G401 (cell line): ENCODE data around the gene SERPINF2. TPM values are rescaled to one million over a fixed set of nuclear protein-coding genes. Genes with fewer than 3 reads are reported as not detected.
"Not testable (repeated sequence)": the region's sequence is repeated elsewhere in the genome, so short reads cannot be mapped to it uniquely, and the experiment has no call there.

Source experiments
- DNase-seq: peaks from one replicate; pipeline ENCODE4 v3.0.0-alpha.2; 2015; ENCODE audit warnings: low spot score
- in situ Hi-C: cut with HindIII; loops from 2 replicates; pipeline ENCODE4 v1.10.0; 2016; ENCODE audit warnings: low sequenced_read_pairs, mixed read lengths
- total RNA-seq: library from RNA; depleted of rRNA; stranded (reverse); fragments of >200 nt; shearing (Covaris generic); gene quantifications from 2 replicates; pipeline ENCODE4 v1.2.3, GENCODE V29; 2014

SERPINF2 gene
- total RNA-seq, 1 experiment from 2014 or later = 2.4 TPM

DNA sequence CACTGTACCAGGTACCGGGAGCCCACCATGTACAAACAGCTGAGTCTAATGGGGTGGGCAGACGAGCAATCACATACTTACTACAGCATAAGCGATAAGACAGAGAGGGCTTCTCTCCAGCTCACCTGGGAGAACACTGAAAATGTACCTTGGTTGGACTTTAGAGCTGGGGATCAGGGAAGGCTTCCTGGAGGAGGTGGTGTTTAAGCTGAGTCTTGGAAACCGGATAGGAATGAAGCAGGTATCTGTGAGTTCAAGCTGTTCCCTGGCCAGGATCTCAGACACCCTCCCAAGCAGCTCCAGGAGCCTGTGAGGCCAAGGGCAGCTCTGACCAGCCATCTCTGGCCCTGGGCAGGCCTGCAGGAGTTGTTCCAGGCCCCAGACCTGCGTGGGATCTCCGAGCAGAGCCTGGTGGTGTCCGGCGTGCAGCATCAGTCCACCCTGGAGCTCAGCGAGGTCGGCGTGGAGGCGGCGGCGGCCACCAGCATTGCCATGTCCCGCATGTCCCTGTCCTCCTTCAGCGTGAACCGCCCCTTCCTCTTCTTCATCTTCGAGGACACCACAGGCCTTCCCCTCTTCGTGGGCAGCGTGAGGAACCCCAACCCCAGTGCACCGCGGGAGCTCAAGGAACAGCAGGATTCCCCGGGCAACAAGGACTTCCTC is 11.2 kb downstream of the SERPINF2 start:
- in situ Hi-C loops = no loop called here
- DNase-seq = no peak

- DNase-seq = no peak
- in situ Hi-C loops = no loop called here
Observed at GRCh38 chr17:1754430-1755112, 11.9 kb downstream of the SERPINF2 start.

DNA sequence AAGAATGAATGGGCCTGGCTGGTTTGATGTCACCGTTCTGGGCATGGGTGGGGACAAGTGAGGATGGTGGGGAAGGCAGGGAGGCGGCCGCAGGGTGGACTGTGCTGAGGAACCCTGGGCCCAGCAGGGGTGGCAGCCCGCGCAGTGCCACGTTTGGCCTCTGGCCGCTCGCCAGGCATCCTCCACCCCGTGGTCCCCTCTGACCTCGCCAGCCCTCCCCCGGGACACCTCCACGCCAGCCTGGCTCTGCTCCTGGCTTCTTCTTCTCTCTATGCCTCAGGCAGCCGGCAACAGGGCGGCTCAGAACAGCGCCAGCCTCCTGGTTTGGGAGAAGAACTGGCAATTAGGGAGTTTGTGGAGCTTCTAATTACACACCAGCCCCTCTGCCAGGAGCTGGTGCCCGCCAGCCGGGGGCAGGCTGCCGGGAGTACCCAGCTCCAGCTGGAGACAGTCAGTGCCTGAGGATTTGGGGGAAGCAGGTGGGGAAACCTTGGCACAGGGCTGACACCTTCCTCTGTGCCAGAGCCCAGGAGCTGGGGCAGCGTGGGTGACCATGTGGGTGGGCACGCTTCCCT is 12.7 kb downstream of the SERPINF2 start:
- in situ Hi-C loops = no loop called here
- peak; percentile 36 for DNase-seq

DNA sequence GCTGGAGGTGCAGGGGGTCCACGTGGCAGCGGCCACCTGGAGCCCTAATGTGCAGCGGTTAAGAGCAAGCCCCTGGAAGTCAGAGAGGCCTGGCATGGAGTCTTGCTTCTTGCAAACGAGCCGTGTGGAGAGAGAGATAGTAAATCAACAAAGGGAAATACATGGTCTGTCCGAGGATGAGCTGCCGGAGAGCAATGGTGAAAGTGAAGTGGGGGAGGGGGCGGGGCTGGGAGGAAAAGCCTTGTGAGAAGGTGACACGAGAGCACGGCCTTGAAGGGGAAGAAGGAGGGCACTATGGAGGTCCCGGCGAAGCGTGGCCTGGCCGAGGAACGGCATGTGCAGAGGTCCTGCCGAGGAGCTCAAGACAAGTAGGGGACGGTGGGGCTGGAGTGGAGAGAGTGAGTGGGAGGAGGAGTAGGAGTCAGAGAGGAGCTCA is 13.2 kb downstream of the SERPINF2 start:
- peak; percentile 23 for DNase-seq
- in situ Hi-C loops = no loop called here

GRCh38 chr17:1758807-1759206 is 16.1 kb downstream of the SERPINF2 start:
- in situ Hi-C loops = no loop called here
- DNase-seq = no peak

- DNase-seq = no peak
- in situ Hi-C loops = no loop called here
Observed at GRCh38 chr17:1759529-1759928, 16.9 kb downstream of the SERPINF2 start.

GRCh38 chr17:1762233-1762900 is 19.7 kb downstream of the SERPINF2 start:
- in situ Hi-C loops = loop anchor here (5.0 kb wide), 1 partner anchor 45 kb away; no protein-coding TSS in a partner anchor
- no peak for DNase-seq

- in situ Hi-C loops = loop anchor here (5.0 kb wide), 1 partner anchor 46 kb away; no protein-coding TSS in a partner anchor
- DNase-seq = no peak
Observed at GRCh38 chr17:1762901-1763898, 20.5 kb downstream of the SERPINF2 start.

GRCh38 chr17:1764284-1764683 is 21.6 kb downstream of the SERPINF2 start:
- in situ Hi-C loops = loop anchor here (5.0 kb wide), 1 partner anchor 47 kb away; no protein-coding TSS in a partner anchor
- no peak for DNase-seq

- in situ Hi-C loops = loop anchor here (5.0 kb wide), 1 partner anchor 47 kb away; no protein-coding TSS in a partner anchor
Observed at GRCh38 chr17:1764705-1765104, 22.0 kb downstream of the SERPINF2 start.

DNA sequence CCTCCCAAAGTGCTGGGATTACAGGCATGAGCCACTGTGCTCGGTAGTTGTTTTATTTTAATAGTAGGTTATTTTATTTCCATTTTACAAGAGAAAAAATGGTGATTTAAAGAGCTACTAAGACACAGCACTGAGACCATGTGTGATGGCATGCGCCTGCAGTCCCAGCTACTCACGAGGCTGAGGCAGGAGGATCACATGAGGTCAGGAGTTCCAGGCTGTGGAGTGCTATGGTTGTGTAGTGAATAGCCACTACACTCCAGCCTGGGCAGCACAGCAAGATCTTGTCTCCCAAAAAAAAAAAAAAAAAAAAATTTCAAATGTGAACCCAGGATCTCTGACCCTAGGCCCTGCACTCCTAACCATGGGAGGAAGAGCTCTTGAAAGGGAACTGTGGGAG is 22.9 kb downstream of the SERPINF2 start:
- in situ Hi-C loops = no loop called here
- DNase-seq = no peak

More at GRCh38 chr17:1764705-1765104, 22.0 kb downstream of the SERPINF2 start:
- not testable (repeated sequence) for DNase-seq

DNA sequence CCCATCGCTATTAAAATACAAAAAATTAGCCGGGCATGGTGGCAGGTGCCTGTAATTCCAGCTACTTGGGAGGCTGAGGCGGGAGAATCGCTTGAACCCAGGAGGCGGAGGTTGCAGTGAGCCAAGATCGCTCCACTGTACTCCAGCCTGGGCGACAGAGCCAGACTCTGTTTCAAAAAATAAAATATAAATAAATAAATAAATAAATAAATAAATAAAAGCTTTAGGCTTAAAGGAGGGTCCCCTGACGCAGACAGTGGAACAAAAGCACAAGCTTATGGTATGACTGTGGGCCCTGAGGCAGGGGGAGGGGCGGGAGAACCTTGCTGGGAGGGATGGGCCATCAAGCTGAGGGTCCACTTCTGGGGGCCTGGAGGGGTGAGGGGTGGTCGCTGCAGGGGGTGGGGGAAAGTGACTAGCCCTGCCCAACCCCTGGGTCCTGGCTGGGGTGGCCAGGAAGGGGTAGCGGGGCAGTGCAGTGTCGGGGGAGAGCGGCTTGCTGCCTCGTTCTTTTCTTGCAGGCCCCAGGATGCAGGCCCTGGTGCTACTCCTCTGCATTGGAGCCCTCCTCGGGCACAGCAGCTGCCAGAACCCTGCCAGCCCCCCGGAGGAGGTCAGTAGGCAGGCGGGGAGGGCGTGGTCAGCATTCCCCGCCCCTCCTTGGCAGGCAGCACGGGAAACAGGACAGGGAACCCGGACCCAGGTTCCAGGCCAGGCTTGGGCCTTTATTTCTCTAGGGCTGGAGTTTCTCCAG is 23.9 kb downstream of the SERPINF2 start:
- in situ Hi-C loops = no loop called here
- DNase-seq = no peak

- in situ Hi-C loops = no loop called here
- DNase-seq = no peak
Observed at GRCh38 chr17:1767358-1767757, 24.7 kb downstream of the SERPINF2 start.

GRCh38 chr17:1769822-1770477 is 27.3 kb downstream of the SERPINF2 start:
- in situ Hi-C loops = no loop called here
- DNase-seq = no peak

- DNase-seq, in situ Hi-C loops: not testable (repeated sequence)
Observed at GRCh38 chr17:1773000-1773695, 30.5 kb downstream of the SERPINF2 start.

- in situ Hi-C loops = no loop called here
- DNase-seq = no peak
Observed at GRCh38 chr17:1773696-1774181, 31.1 kb downstream of the SERPINF2 start.
